ENCODE data around the gene FTCD.

DNA sequence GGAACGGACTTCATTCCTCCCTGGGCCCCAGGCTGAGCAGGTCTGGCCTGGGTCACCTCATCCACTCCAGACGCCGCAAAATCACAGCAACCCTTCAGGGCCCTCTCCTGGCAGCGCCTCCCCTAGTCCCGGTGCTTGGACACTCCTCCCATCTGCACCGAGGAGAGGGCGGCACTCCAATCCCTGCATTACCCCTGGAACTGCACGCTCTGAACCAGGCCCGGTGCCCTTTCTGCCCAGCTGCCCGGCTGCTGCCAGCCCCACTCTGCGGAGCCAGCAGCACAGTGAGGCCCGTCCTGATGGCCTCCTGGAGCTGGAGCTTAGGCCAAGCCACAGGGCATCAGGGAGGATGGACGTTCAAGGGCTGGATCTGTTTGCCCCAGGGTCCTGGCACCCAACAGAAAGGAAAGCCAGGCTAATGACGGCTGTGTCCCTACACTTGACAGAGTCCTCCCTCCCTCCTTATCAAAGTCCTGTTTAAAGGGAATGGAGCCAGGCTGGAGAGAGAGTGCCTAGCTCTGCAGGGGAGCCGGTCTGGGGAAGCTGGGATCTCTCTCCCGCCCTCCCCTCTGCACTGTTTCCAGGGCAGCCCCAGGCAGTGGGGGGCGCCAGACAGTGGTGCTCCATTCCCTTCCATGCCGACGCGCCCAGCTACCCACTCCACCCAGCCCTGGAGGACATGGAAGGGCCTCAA, 44.7 kb downstream of the FTCD start:
- TF ChIP-seq, protein P1, sequence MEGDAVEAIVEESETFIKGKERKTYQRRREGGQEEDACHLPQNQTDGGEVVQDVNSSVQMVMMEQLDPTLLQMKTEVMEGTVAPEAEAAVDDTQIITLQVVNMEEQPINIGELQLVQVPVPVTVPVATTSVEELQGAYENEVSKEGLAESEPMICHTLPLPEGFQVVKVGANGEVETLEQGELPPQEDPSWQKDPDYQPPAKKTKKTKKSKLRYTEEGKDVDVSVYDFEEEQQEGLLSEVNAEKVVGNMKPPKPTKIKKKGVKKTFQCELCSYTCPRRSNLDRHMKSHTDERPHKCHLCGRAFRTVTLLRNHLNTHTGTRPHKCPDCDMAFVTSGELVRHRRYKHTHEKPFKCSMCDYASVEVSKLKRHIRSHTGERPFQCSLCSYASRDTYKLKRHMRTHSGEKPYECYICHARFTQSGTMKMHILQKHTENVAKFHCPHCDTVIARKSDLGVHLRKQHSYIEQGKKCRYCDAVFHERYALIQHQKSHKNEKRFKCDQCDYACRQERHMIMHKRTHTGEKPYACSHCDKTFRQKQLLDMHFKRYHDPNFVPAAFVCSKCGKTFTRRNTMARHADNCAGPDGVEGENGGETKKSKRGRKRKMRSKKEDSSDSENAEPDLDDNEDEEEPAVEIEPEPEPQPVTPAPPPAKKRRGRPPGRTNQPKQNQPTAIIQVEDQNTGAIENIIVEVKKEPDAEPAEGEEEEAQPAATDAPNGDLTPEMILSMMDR (conservative IDR thresholded peaks at IDR 0.05; ENCODE audit: low read length), result no peak
- no peak for TF ChIP-seq EZH2phosphoT487 (IDR thresholded peaks at IDR 0.05; ENCODE audit: borderline replicate concordance, low read depth, low read length)
